Mesenchymal stem cell (in vitro differentiated cells and primary cell): ENCODE measurements around the gene GPAM.
"Not testable (repeated sequence)": the region's sequence is repeated elsewhere in the genome, so short reads cannot be mapped to it uniquely, and the experiment has no call there.

ENCODE experiments used
- DNase-seq: peaks from one replicate; pipeline ENCODE4 v3.0.0-alpha.2; 2013
- H2AFZ ChIP-seq: one replicate; pipeline ENCODE4 v1.6.1; 2013; ENCODE audit warnings: low read depth, mild to moderate bottlenecking, control low read depth, inconsistent platforms, low read length, moderate library complexity
- H2AK5ac ChIP-seq: 2 replicates; pipeline ENCODE4 v1.6.1; 2013; ENCODE audit warnings: low read length, moderate library complexity, mild to moderate bottlenecking, inconsistent platforms; ENCODE audit not compliant: severe bottlenecking
- H2BK120ac ChIP-seq: one replicate; pipeline ENCODE4 v1.6.1; 2013; ENCODE audit warnings: low read depth, mild to moderate bottlenecking, inconsistent platforms, low read length, moderate library complexity
- H2BK12ac ChIP-seq, 2 experiments: one replicate each; pipeline ENCODE4 v1.6.1; 2013; ENCODE audit warnings: inconsistent platforms in 2 of 2, low read length in 2 of 2, mild to moderate bottlenecking in 2 of 2, moderate library complexity in 2 of 2, control low read depth in 1 of 2
- H2BK15ac ChIP-seq: one replicate; pipeline ENCODE4 v1.6.1; 2013; ENCODE audit warnings: mild to moderate bottlenecking, low read depth, inconsistent platforms; ENCODE audit not compliant: poor library complexity, severe bottlenecking
- H2BK5ac ChIP-seq: 2 replicates; pipeline ENCODE4 v1.6.1; 2013; ENCODE audit warnings: low read depth, mild to moderate bottlenecking, low read length, control low read depth, inconsistent platforms; ENCODE audit not compliant: poor library complexity, severe bottlenecking
- H3K14ac ChIP-seq, 2 experiments: one replicate each; pipeline ENCODE4 v1.6.1; 2013; ENCODE audit warnings: inconsistent platforms in 2 of 2, low read length in 2 of 2, control low read depth in 1 of 2, mild to moderate bottlenecking in 1 of 2, moderate library complexity in 1 of 2
- H3K18ac ChIP-seq, 2 experiments: one replicate each; pipeline ENCODE4 v1.6.1; 2013; ENCODE audit warnings: inconsistent platforms in 2 of 2, low read length in 2 of 2, control low read depth in 1 of 2, low read depth in 1 of 2, mild to moderate bottlenecking in 1 of 2
- H3K23ac ChIP-seq, 2 experiments: one replicate each; pipeline ENCODE4 v1.6.1; 2013; ENCODE audit warnings: inconsistent platforms in 2 of 2, low read length in 2 of 2, mild to moderate bottlenecking in 2 of 2, moderate library complexity in 2 of 2, control low read depth in 1 of 2
- H3K27ac ChIP-seq: 2 replicates; pipeline ENCODE4 v1.5.1; 2013; ENCODE audit warnings: mild to moderate bottlenecking, moderate library complexity, low read length, control low read depth, inconsistent platforms; ENCODE audit not compliant: poor library complexity, severe bottlenecking
- H3K27me3 ChIP-seq, 2 experiments: 2 replicates each; pipeline versions ENCODE4 v1.6.1 to v1.7.0; 2013; ENCODE audit warnings: low read length in 2 of 2, mild to moderate bottlenecking in 2 of 2, moderate library complexity in 2 of 2, control low read depth in 1 of 2, inconsistent platforms in 1 of 2; ENCODE audit not compliant: control insufficient read depth in 1 of 2, insufficient read depth in 1 of 2
- H3K36me3 ChIP-seq, 2 experiments: 2 replicates each; pipeline versions ENCODE4 v1.6.1 to v1.7.0; 2013; ENCODE audit warnings: low read length in 2 of 2, control low read depth in 1 of 2, inconsistent platforms in 1 of 2, low read depth in 1 of 2, mild to moderate bottlenecking in 1 of 2; ENCODE audit not compliant: insufficient read depth in 2 of 2, control insufficient read depth in 1 of 2
- H3K4ac ChIP-seq, 2 experiments: one replicate each; pipeline ENCODE4 v1.6.1; 2013; ENCODE audit warnings: inconsistent platforms in 2 of 2, low read length in 2 of 2, mild to moderate bottlenecking in 2 of 2, moderate library complexity in 2 of 2, control low read depth in 1 of 2, low read depth in 1 of 2
- H3K4me1 ChIP-seq: 2 replicates; pipeline ENCODE4 v1.6.1; 2013; ENCODE audit warnings: low read depth, low read length, control low read depth; ENCODE audit not compliant: control insufficient read depth, insufficient read depth
- H3K4me2 ChIP-seq: 2 replicates; pipeline ENCODE4 v1.6.1; 2013; ENCODE audit warnings: low read length, mild to moderate bottlenecking, inconsistent platforms; ENCODE audit not compliant: poor library complexity, severe bottlenecking
- H3K4me3 ChIP-seq, 2 experiments: 2 replicates each; pipeline versions ENCODE4 v1.5.1 to v1.7.0; 2013; ENCODE audit warnings: low read length in 2 of 2, mild to moderate bottlenecking in 2 of 2, control low read depth in 1 of 2, low read depth in 1 of 2; ENCODE audit not compliant: insufficient read depth in 1 of 2
- H3K79me1 ChIP-seq: replicated peaks from 2 replicates; pipeline ENCODE4 v1.6.1; 2013; ENCODE audit warnings: mild to moderate bottlenecking, control low read depth, low read length, inconsistent platforms; ENCODE audit not compliant: poor library complexity, severe bottlenecking
- H3K9ac ChIP-seq: 2 replicates; pipeline ENCODE4 v1.7.0; 2013; ENCODE audit warnings: mild to moderate bottlenecking, low read length, moderate library complexity
- H3K9me3 ChIP-seq: 2 replicates; pipeline ENCODE4 v1.7.0; 2013; ENCODE audit warnings: mild to moderate bottlenecking, low read length; ENCODE audit not compliant: control insufficient read depth
- H4K8ac ChIP-seq: one replicate; pipeline ENCODE4 v1.6.1; 2013; ENCODE audit warnings: inconsistent platforms, mild to moderate bottlenecking, low read length, moderate library complexity
- H4K91ac ChIP-seq: one replicate; pipeline ENCODE4 v1.6.1; 2013; ENCODE audit warnings: mild to moderate bottlenecking, low read length, inconsistent platforms
- WGBS: methylation state at CpG from one replicate; pipeline ENCODE4 v1.1.7; 2013; ENCODE audit warnings: mixed read lengths; 5-methylcytosine and 5-hydroxymethylcytosine counted together

Gene GPAM

GRCh38 chr10:112230325-112230988 is 46.9 kb upstream of the GPAM start:
- peaks cover 12% of the 10 kb centered on the region for H3K9me3 ChIP-seq
- H4K8ac ChIP-seq = no peak overlapping the region
- no peak overlapping the region for H3K4me2 ChIP-seq
- no peak overlapping the region for H2AFZ ChIP-seq
- DNase-seq = no peak
- no peak overlapping the region for H2BK120ac ChIP-seq
- no peaks in the 10 kb centered on the region for H3K36me3 ChIP-seq
- no peak overlapping the region for H3K27ac ChIP-seq
- H3K23ac ChIP-seq = no peak overlapping the region
- H4K91ac ChIP-seq = no peak overlapping the region
- no peak overlapping the region for H2AK5ac ChIP-seq
- no peaks in the 10 kb centered on the region for H3K4me1 ChIP-seq
- H3K9ac ChIP-seq = no peak overlapping the region
- no peak overlapping the region for H3K18ac ChIP-seq
- H3K79me1 ChIP-seq = no peaks in the 10 kb centered on the region
- H3K4ac ChIP-seq = no peak overlapping the region
- H3K4me3 ChIP-seq = no peak overlapping the region
- WGBS = 57% methylated on average over 1 of the region's 1 CpG
- H2BK15ac ChIP-seq = no peak overlapping the region
- H2BK5ac ChIP-seq = no peak overlapping the region
- H3K27me3 ChIP-seq = peaks cover 0 to 3% of the 10 kb centered on the region in 2 experiments
- H3K14ac ChIP-seq = no peak overlapping the region
- no peak overlapping the region for H2BK12ac ChIP-seq

DNA sequence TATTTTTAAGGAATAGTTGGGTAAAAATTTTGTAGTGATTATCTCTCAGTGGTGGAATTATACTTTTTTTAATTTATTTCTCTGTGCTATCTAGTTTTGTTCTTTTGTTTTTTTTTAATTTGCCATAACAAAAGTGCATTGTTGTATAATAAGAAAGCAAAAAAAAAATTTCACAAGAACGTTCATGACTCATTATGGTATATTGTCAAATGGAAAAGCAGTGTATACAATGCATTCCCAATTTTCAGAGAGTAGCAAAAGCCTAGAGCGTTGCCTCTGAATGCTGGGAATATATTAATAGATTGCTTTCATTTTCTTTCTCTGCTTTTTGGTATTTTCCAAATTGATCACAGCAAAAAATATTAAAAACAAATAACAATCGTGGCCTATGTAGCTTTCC is 46.3 kb upstream of the GPAM start:
- Histone ChIP-seq H3K9me3 (peaks cover 12% of the 10 kb centered on the region), H3K4me2 (no peak overlapping the region), H2BK12ac (no peak overlapping the region), H4K8ac (no peak overlapping the region), H3K27me3 (peaks cover 0 to 3% of the 10 kb centered on the region in 2 experiments), H3K23ac (no peak overlapping the region), H3K27ac (no peak overlapping the region), H4K91ac (no peak overlapping the region), H3K14ac (no peak overlapping the region), H3K9ac (no peak overlapping the region), H3K4me3 (no peak overlapping the region), H3K4ac (no peak overlapping the region), H2AK5ac (no peak overlapping the region), H2BK15ac (no peak overlapping the region), H3K18ac (no peak overlapping the region), H3K4me1 (no peaks in the 10 kb centered on the region), H3K36me3 (no peaks in the 10 kb centered on the region), H2AFZ (no peak overlapping the region), H2BK5ac (no peak overlapping the region), H3K79me1 (no peaks in the 10 kb centered on the region), H2BK120ac (no peak overlapping the region)
- 70% methylated on average over 2 of the region's 3 CpGs for WGBS
- DNase-seq = no peak

DNA sequence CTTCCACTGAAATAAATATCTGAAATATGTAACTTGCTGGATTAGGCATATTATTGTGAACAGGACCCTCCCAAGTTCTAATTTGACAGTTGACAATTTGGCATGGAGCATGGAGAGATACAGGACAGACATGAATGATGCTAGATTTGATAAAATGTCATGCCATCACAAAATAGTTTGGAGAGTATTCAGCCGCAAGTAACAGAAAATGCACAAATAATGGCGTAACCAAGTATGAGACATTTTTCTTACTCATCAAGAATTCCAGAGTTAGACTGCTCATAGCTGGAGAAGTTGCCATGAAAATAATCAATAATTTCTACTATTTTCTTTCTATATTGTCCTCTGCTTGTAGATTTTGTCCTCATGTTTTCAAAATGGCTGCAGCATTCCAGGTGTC is 45.5 kb upstream of the GPAM start:
- Histone ChIP-seq H3K27ac (no peak overlapping the region), H2BK5ac (no peak overlapping the region), H3K4me1 (no peaks in the 10 kb centered on the region), H3K9ac (no peak overlapping the region), H3K27me3 (peaks cover 0 to 3% of the 10 kb centered on the region in 2 experiments), H3K4ac (no peak overlapping the region), H3K23ac (no peak overlapping the region), H2BK12ac (no peak overlapping the region), H2BK15ac (no peak overlapping the region), H3K9me3 (peaks cover 12% of the 10 kb centered on the region), H2BK120ac (no peak overlapping the region), H4K8ac (no peak overlapping the region), H4K91ac (no peak overlapping the region), H3K18ac (no peak overlapping the region), H3K79me1 (no peaks in the 10 kb centered on the region), H2AK5ac (no peak overlapping the region), H3K14ac (no peak overlapping the region), H3K36me3 (no peaks in the 10 kb centered on the region), H3K4me3 (no peak overlapping the region), H2AFZ (no peak overlapping the region), H3K4me2 (no peak overlapping the region)
- no peak for DNase-seq
- 90% methylated on average over 2 of the region's 2 CpGs for WGBS

GRCh38 chr10:112228366-112229088 is 45.0 kb upstream of the GPAM start:
- H3K4ac ChIP-seq, H2BK120ac ChIP-seq, H3K14ac ChIP-seq, H4K8ac ChIP-seq, H2AK5ac ChIP-seq, H3K18ac ChIP-seq, H3K36me3 ChIP-seq, H3K23ac ChIP-seq, H3K4me2 ChIP-seq, H3K27ac ChIP-seq, H4K91ac ChIP-seq, H3K4me1 ChIP-seq, H2AFZ ChIP-seq, H3K79me1 ChIP-seq, H3K27me3 ChIP-seq, H3K4me3 ChIP-seq, H3K9ac ChIP-seq, H2BK12ac ChIP-seq, DNase-seq, H2BK5ac ChIP-seq, H2BK15ac ChIP-seq: not testable (repeated sequence)
- H3K9me3 ChIP-seq = peaks cover 12% of the 10 kb centered on the region
- WGBS = 86% methylated on average over 2 of the region's 3 CpGs
